Endothelial cell of umbilical vein (primary cell): ENCODE data around the gene RHD.
"Not testable (repeated sequence)": the region's sequence is repeated elsewhere in the genome, so short reads cannot be mapped to it uniquely, and the experiment has no call there.

Experiments used
- CTCF ChIP-seq, 2 donors: IDR thresholded peaks; 1 replicate in 1 of 2; 2 replicates in 1 of 2; pipeline ENCODE4 v1.5.1; 2011; ENCODE audit warnings: low read length in 2 of 2, mild to moderate bottlenecking in 2 of 2, moderate library complexity in 2 of 2, control low read depth in 1 of 2, inconsistent platforms in 1 of 2, low read depth in 1 of 2; ENCODE audit not compliant: insufficient read depth in 1 of 2; ENCODE audit errors: extremely low read depth in 1 of 2
- EZH2 ChIP-seq: IDR thresholded peaks from 2 replicates; pipeline ENCODE4 v1.6.1; 2012; ENCODE audit warnings: borderline replicate concordance, low read depth, mild to moderate bottlenecking, moderate library complexity, low read length, inconsistent platforms; ENCODE audit not compliant: severe bottlenecking
- MYC ChIP-seq: IDR thresholded peaks from one replicate; pipeline ENCODE4 v1.6.1; 2011; ENCODE audit warnings: mild to moderate bottlenecking, low read depth, low read length
- POLR2A ChIP-seq: IDR thresholded peaks from 2 replicates; pipeline ENCODE4 v1.6.1; 2012; ENCODE audit warnings: low read depth, mild to moderate bottlenecking, control low read depth, low read length
- POLR2AphosphoS5 ChIP-seq: IDR thresholded peaks from 2 replicates; pipeline ENCODE4 v1.6.1; 2012; ENCODE audit warnings: low read depth, mild to moderate bottlenecking, control low read depth, low read length, moderate library complexity; ENCODE audit not compliant: insufficient read depth

GRCh38 chr1:25302330-25302729, 30.0 kb downstream of the RHD start:
- TF ChIP-seq CTCF (IDR thresholded peaks at IDR 0.05; ENCODE audit: extremely low read depth in 1 of 2, insufficient read depth in 1 of 2, low read depth in 1 of 2, low read length in 2 of 2); POLR2AphosphoS5; EZH2; POLR2A; MYC: not testable (repeated sequence)
